GM23338 (cell line): ENCODE measurements around the gene SLC19A1. TPM values are rescaled to one million over a fixed set of nuclear protein-coding genes. Genes with fewer than 3 reads are reported as not detected.

Source experiments
- ATAC-seq: fragments of 200-7000 bp; cut with Tn5 transposase; 3 replicates; pipeline ENCODE4 v1.9.1; 2020
- DNase-seq: peaks from one replicate; pipeline ENCODE4 v3.0.0-alpha.2; 2015; ENCODE audit warnings: low spot score
- H2AFZ ChIP-seq: fragments of 200-600 bp; sonication (generic); 2 replicates; pipeline ENCODE4 v1.8.0; 2016; ENCODE audit warnings: antibody characterized with exemption, mild to moderate bottlenecking, moderate library complexity
- H3F3A ChIP-seq: fragments of 200-600 bp; sonication (generic); replicated peaks from 2 replicates; pipeline ENCODE4 v1.8.0; 2017; ENCODE audit warnings: antibody characterized with exemption, mixed run types, low read depth
- H3K27ac ChIP-seq: fragments of 200-600 bp; sonication (generic); 2 replicates; pipeline ENCODE4 v1.6.1; 2016; ENCODE audit warnings: low read depth
- H3K27me3 ChIP-seq: fragments of 200-600 bp; sonication (generic); 2 replicates; pipeline ENCODE4 v1.8.0; 2016; ENCODE audit warnings: mild to moderate bottlenecking, mixed run types, moderate library complexity; ENCODE audit not compliant: insufficient read depth
- H3K36me3 ChIP-seq: fragments of 200-600 bp; sonication (generic); 2 replicates; pipeline ENCODE4 v1.8.0; 2016; ENCODE audit warnings: mild to moderate bottlenecking; ENCODE audit not compliant: insufficient read depth
- H3K4me1 ChIP-seq: fragments of 200-600 bp; sonication (generic); 2 replicates; pipeline ENCODE4 v1.8.0; 2016; ENCODE audit warnings: mild to moderate bottlenecking, moderate library complexity; ENCODE audit not compliant: insufficient read depth
- H3K4me2 ChIP-seq: fragments of 200-600 bp; sonication (generic); 2 replicates; pipeline ENCODE4 v1.7.1; 2017; ENCODE audit warnings: mixed run types
- H3K4me3 ChIP-seq: fragments of 200-600 bp; sonication (generic); 2 replicates; pipeline ENCODE4 v1.6.1; 2016; ENCODE audit warnings: mixed run types
- H3K79me2 ChIP-seq: fragments of 200-600 bp; sonication (generic); replicated peaks from 2 replicates; pipeline ENCODE4 v1.8.0; 2017; ENCODE audit warnings: mild to moderate bottlenecking; ENCODE audit not compliant: insufficient read depth
- H3K9me2 ChIP-seq: fragments of 200-600 bp; sonication (generic); 2 replicates; pipeline ENCODE4 v1.8.0; 2017; ENCODE audit not compliant: insufficient read depth
- H4K20me1 ChIP-seq: fragments of 200-600 bp; sonication (generic); replicated peaks from 2 replicates; pipeline ENCODE4 v1.8.0; 2017; ENCODE audit warnings: mild to moderate bottlenecking; ENCODE audit not compliant: insufficient read depth
- H3K27ac Mint-ChIP-seq: 2 replicates; pipeline ENCODE4 v1.8.0; 2020; ENCODE audit warnings: inconsistent platforms, mild to moderate bottlenecking, moderate library complexity, mixed read lengths
- H3K27me3 Mint-ChIP-seq: 3 replicates; pipeline ENCODE4 v1.8.0; 2022; ENCODE audit warnings: low read depth, mild to moderate bottlenecking, moderate library complexity, mixed read lengths, inconsistent platforms; ENCODE audit not compliant: insufficient read depth, poor library complexity
- H3K36me3 Mint-ChIP-seq: 3 replicates; pipeline ENCODE4 v1.8.0; 2021; ENCODE audit warnings: low read depth, mild to moderate bottlenecking, inconsistent platforms, moderate library complexity, mixed read lengths
- H3K4me1 Mint-ChIP-seq: 3 replicates; pipeline ENCODE4 v1.8.0; 2020; ENCODE audit warnings: mild to moderate bottlenecking, inconsistent platforms, mixed read lengths
- H3K4me3 Mint-ChIP-seq: 3 replicates; pipeline ENCODE4 v1.8.0; 2021; ENCODE audit warnings: moderate library complexity, mild to moderate bottlenecking, inconsistent platforms, mixed read lengths
- H3K9me3 Mint-ChIP-seq: 3 replicates; pipeline ENCODE4 v1.8.0; 2020; ENCODE audit warnings: moderate library complexity, mild to moderate bottlenecking, inconsistent platforms, mixed read lengths
- CREB1 ChIP-seq: fragments of 250-450 bp; sonication (Bioruptor Pico); IDR thresholded peaks from 2 replicates; pipeline ENCODE4 v1.5.0; 2020; ENCODE audit warnings: low read depth, mild to moderate bottlenecking, moderate library complexity
- ETS1 ChIP-seq: IDR thresholded peaks from 2 replicates; pipeline ENCODE4 v1.6.1; 2016; ENCODE audit warnings: antibody characterized with exemption
- EZH2 ChIP-seq: fragments of 200-600 bp; sonication (generic); IDR thresholded peaks from one replicate; pipeline ENCODE4 v1.8.0; 2017; ENCODE audit warnings: antibody characterized with exemption, mild to moderate bottlenecking, low read depth; ENCODE audit not compliant: unreplicated experiment
- EZH2phosphoT487 ChIP-seq: fragments of 200-600 bp; sonication (generic); IDR thresholded peaks from one replicate; pipeline ENCODE4 v1.8.1; 2018; ENCODE audit warnings: antibody characterized with exemption; ENCODE audit not compliant: unreplicated experiment
- JUNB ChIP-seq: IDR thresholded peaks from one replicate; pipeline ENCODE4 v1.6.1; 2016; ENCODE audit warnings: antibody characterized with exemption; ENCODE audit not compliant: unreplicated experiment
- NANOG ChIP-seq: IDR thresholded peaks from 2 replicates; pipeline ENCODE4 v1.6.1; 2016; ENCODE audit warnings: antibody characterized with exemption, borderline replicate concordance
- POLR2AphosphoS5 ChIP-seq: IDR thresholded peaks from 2 replicates; pipeline ENCODE4 v1.6.1; 2016; ENCODE audit warnings: antibody characterized with exemption, low read depth
- STAT1 ChIP-seq: IDR thresholded peaks from one replicate; pipeline ENCODE4 v1.6.1; 2016; ENCODE audit warnings: antibody characterized with exemption; ENCODE audit not compliant: unreplicated experiment
- ZNF114 ChIP-seq: fragments of 250-450 bp; sonication (Bioruptor Pico); IDR thresholded peaks from 2 replicates; pipeline ENCODE4 v1.5.0; 2020; ENCODE audit warnings: mild to moderate bottlenecking, moderate library complexity
- ZNF331 ChIP-seq: fragments of 250-450 bp; sonication (Bioruptor Pico); IDR thresholded peaks from 2 replicates; pipeline ENCODE4 v1.5.0; 2020; ENCODE audit warnings: low read depth, mild to moderate bottlenecking, moderate library complexity
- ZNF462 ChIP-seq: fragments of 250-450 bp; sonication (Bioruptor Pico); IDR thresholded peaks from 2 replicates; pipeline ENCODE4 v1.5.0; 2020; ENCODE audit warnings: mild to moderate bottlenecking, moderate library complexity
- polyA plus RNA-seq: library from polyadenylated mRNA; unstranded; fragments of >200 nt; fragmentation: Nextera tagmentation; extraction: Ambion mirVana; gene quantifications from 2 replicates; pipeline ENCODE4 v1.2.1, GENCODE V29; 2016
- total RNA-seq: library from RNA; depleted of rRNA; stranded (reverse); fragments of >200 nt; shearing (Covaris generic); gene quantifications from 2 replicates; pipeline ENCODE4 v1.2.3, GENCODE V29; 2014
- TF ChIP-seq, protein P1 (sequence below), 2 experiments: fragments of 200-600 bp in 1 of 2; sonication (generic) in 1 of 2; conservative IDR thresholded peaks; 2 replicates each; pipeline versions ENCODE4 v1.5.1 to v1.6.1; 2016 to 2017; ENCODE audit warnings: antibody characterized with exemption in 2 of 2, low read depth in 2 of 2, mild to moderate bottlenecking in 2 of 2, moderate library complexity in 1 of 2
- TF ChIP-seq, protein P2 (sequence below): IDR thresholded peaks from one replicate; pipeline ENCODE4 v1.6.1; 2018; ENCODE audit warnings: antibody characterized with exemption; ENCODE audit not compliant: unreplicated experiment

Gene SLC19A1
- total and polyA plus RNA-seq, 2 experiments from 2014 or later = 31.2 to 33.0 TPM

DNA sequence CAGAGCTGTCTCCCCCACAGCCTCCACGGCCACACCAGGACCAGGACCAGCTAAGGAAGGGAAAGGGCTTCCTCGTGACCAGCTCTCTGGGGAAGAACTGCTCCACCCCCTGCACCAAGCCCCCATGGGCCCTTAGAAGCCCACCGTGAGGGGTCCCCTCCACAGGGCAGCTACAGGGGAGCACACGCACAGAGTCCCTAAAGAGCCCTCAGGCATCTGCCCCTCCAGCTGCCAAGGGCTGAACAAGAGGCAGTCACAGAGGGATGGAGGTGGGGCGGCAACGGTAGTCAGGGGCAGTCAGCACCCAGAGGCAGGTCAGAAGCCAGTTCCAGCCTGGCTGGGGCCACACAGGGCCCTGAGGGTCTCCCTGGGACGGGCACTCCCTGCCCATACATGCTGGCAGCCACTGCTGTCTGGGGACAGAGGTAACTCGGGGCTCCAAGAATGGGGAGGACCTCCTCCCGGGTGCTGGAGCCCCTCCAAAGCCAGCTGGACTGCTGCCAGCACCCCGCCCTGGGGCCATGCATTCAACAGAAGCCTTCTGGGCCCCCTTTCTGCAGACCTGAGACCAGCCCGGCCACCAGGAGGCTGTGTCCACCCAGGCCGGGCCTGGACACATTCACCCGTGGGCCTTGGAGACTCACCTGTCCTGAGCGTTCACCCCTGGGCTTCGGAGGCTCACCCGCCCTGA is 18.7 kb downstream of the SLC19A1 start:
- no peaks in the 10 kb centered on the region for H3F3A ChIP-seq
- Mint-ChIP-seq H3K4me1 (0 out of 3 replicates have a peak, but pooled peaks cover 2% of the 10 kb centered on the region), H3K27ac (no peak overlapping the region), H3K9me3 (peaks cover 30% of the 10 kb centered on the region), H3K27me3 (peaks cover 11% of the 10 kb centered on the region), H3K36me3 (peaks cover 69% of the 10 kb centered on the region), H3K4me3 (no peak overlapping the region; the same call in 2 of the 3 replicates)
- H3K36me3 ChIP-seq = peaks cover 20% of the 10 kb centered on the region
- H3K79me2 ChIP-seq = peaks cover 5% of the 10 kb centered on the region
- no peak for ATAC-seq
- no peak overlapping the region for H3K4me3 ChIP-seq
- no peak overlapping the region for H2AFZ ChIP-seq
- H3K4me1 ChIP-seq = no peaks in the 10 kb centered on the region
- no peaks in the 10 kb centered on the region; the same call in 1 of the 2 replicates for H3K9me2 ChIP-seq
- no peak overlapping the region for H3K4me2 ChIP-seq
- TF ChIP-seq, protein P1, sequence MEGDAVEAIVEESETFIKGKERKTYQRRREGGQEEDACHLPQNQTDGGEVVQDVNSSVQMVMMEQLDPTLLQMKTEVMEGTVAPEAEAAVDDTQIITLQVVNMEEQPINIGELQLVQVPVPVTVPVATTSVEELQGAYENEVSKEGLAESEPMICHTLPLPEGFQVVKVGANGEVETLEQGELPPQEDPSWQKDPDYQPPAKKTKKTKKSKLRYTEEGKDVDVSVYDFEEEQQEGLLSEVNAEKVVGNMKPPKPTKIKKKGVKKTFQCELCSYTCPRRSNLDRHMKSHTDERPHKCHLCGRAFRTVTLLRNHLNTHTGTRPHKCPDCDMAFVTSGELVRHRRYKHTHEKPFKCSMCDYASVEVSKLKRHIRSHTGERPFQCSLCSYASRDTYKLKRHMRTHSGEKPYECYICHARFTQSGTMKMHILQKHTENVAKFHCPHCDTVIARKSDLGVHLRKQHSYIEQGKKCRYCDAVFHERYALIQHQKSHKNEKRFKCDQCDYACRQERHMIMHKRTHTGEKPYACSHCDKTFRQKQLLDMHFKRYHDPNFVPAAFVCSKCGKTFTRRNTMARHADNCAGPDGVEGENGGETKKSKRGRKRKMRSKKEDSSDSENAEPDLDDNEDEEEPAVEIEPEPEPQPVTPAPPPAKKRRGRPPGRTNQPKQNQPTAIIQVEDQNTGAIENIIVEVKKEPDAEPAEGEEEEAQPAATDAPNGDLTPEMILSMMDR (conservative IDR thresholded peaks at IDR 0.05; ENCODE audit: low read depth in 2 of 2) = no peak
- TF ChIP-seq ZNF331 (CRISPR knock-in tag) (no peak), EZH2phosphoT487 (no peak), ZNF462 (CRISPR knock-in tag) (no peak), ZNF114 (no peak), JUNB (no peak), EZH2 (no peak), NANOG (no peak), ETS1 (no peak), CREB1 (CRISPR knock-in tag) (no peak), STAT1 (no peak), POLR2AphosphoS5 (no peak)
- TF ChIP-seq, protein P2, sequence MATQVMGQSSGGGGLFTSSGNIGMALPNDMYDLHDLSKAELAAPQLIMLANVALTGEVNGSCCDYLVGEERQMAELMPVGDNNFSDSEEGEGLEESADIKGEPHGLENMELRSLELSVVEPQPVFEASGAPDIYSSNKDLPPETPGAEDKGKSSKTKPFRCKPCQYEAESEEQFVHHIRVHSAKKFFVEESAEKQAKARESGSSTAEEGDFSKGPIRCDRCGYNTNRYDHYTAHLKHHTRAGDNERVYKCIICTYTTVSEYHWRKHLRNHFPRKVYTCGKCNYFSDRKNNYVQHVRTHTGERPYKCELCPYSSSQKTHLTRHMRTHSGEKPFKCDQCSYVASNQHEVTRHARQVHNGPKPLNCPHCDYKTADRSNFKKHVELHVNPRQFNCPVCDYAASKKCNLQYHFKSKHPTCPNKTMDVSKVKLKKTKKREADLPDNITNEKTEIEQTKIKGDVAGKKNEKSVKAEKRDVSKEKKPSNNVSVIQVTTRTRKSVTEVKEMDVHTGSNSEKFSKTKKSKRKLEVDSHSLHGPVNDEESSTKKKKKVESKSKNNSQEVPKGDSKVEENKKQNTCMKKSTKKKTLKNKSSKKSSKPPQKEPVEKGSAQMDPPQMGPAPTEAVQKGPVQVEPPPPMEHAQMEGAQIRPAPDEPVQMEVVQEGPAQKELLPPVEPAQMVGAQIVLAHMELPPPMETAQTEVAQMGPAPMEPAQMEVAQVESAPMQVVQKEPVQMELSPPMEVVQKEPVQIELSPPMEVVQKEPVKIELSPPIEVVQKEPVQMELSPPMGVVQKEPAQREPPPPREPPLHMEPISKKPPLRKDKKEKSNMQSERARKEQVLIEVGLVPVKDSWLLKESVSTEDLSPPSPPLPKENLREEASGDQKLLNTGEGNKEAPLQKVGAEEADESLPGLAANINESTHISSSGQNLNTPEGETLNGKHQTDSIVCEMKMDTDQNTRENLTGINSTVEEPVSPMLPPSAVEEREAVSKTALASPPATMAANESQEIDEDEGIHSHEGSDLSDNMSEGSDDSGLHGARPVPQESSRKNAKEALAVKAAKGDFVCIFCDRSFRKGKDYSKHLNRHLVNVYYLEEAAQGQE = no peak
- H4K20me1 ChIP-seq = 0 out of 2 replicates have a peak, but pooled peaks cover 5% of the 10 kb centered on the region
- H3K27me3 ChIP-seq = no peaks in the 10 kb centered on the region
- DNase-seq = no peak
- no peak overlapping the region for H3K27ac ChIP-seq
